HG03442 (cell line): ENCODE results near the gene ZNF423.

Experiments
- ATAC-seq: cut with Tn5 transposase; IDR thresholded peaks from one replicate; pipeline ENCODE4 v1.9.1; 2021; ENCODE audit warnings: mild to moderate bottlenecking, moderate library complexity; ENCODE audit not compliant: unreplicated experiment

ZNF423 gene

GRCh38 chr16:49593424-49594040, 262.4 kb downstream of the ZNF423 start:
- ATAC-seq: no peak

- ATAC-seq: peak; percentile 56
These were observed 263.1 kb downstream of the ZNF423 start for GRCh38 chr16:49592546-49593423.

DNA sequence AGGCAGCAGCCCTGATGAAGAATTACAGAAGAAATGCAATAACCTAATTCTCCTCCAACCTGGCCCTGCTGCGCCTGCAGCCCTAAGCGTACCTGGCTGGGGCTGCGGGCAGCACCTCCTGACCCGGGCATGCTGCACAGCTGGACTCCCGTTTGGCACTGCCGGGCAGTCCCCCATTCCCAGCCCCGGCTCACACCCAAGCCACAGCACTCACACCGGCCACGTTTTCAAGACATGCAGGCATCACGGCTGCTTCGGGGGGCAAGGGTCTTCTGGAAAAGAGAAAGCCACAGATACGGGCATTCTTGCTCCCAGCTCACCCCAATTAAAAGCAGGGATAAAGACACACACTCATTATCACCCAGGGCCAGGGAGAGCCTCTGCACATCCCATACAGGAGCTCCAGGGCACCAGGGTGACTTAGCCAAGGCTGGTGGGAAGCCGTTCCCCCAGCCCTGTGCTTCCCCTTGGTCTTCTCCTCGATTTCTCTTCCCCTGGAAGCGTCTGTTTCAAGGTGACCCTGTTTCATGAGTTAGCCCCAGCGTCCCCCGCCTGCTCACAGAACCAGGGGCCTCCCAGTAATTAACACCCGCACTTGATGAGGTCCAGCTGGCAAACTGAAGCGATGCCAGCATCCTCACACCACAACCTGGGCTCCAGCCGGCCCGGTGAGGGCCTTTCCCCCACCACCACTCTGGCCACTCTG, 265.6 kb downstream of the ZNF423 start:
- ATAC-seq: no peak

DNA sequence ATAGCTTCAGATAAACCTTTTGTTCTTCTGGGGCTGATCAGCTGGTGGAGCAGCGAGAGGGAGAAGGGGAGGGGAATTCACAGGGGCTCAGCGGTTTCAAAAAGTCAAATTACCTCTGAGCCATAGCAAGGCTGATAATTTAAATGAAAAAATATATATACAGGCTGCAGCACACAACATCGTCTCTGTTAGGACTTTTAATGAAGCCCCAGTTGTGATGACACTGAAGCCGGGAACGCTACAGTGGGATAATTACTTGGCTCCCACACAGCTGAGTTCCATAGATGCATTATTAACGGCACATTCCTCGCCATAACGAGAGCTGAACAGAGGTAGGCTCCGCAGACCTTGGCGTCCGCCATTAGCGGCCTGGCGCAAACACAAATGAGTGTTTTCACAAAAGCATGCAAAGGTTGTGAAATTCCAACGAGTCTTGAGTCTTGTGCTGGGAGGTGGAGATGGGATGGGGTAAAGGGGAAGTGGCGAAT, 266.3 kb downstream of the ZNF423 start:
- no peak for ATAC-seq

GRCh38 chr16:49588729-49589384, 267.1 kb downstream of the ZNF423 start:
- no peak for ATAC-seq

DNA sequence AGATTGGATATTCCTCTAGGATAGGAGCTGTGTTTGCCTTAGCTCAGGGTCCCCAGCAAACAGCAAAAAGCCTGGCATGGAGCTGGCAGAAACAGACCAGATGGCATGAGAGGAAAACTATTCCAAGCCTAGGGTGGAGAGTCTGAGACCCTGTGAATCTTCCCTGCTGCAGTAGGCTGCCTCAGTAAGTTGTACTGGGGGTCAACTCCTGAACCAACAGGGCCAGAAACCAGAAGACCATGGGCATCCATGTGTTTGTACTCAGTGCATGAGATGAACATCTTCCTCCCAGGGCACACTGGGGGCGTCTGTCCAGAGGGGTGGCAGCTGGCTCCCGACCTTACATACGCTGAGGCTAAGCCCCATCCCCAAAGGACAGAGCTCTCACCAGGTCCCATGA, 267.9 kb downstream of the ZNF423 start:
- no peak for ATAC-seq

DNA sequence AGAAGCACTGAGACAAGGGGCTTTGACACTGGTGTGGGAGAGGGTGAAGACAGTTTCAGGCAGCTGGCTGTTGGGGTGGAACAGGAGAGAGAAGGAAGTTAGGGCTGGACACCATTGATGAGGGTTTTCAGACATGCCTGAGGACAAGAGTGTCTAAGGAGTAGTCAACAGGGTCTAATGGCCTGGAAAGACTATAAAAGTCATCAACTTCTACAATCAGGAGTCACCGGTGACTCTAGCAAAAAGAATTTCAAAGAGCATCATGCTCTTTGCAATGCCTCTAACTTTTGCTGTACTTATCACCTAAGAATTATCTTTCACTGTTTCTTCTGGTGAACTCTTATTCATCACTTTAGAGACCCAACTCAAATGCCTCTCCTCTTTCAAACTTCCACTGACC, 268.4 kb downstream of the ZNF423 start:
- ATAC-seq: no peak

GRCh38 chr16:49586466-49587450, 269.2 kb downstream of the ZNF423 start:
- ATAC-seq: no peak

DNA sequence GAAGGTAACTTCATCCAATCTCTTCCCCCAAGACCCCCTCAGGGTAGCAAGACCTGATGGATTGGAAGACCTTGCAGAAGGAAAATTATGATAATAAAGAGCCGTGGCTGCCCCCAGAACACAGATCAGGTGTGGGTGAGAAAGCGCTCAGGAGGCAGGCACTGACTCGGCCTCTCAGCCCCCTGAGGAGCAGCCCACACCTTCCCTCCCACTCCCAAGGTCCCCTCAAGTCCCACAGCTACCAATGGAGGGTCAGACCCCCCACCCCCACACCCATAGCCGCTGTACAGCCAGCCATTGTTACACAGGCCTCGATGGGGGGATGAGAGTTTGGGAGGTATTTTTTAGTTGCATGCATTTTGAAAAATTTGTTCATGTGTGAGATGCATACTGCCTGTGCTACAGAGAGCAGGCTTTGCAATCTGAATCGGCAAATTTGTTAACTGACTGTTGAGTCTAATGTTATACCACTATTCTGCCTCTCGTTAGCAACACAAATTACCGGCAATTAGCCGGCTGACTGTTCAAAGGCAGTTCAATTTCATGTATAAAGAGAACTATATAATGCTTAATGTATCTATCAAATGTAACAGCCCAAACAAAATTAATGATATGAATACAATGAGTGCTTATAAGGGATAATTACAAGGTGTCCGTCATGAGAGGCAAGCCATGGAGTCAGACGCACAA, 270.6 kb downstream of the ZNF423 start:
- no peak for ATAC-seq

DNA sequence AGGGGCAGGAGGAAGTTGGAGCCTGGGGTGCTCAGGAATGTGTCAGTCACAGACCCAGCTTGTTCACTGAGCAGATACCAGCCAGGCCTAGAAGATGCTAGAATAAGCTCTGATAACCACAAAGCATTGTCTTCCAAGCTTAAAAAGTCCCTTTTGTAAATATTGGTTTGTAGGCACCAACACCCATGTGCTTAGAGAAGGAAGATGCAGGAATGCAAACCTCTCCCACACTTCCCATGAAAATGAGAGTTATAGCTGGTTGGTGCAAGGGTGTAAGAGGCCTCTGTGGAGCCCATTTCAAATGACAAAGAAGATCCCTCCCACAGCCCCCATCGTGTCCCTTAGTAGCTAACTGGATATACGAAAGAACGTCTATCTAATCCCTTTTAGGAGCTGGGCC, 272.0 kb downstream of the ZNF423 start:
- ATAC-seq: no peak

- ATAC-seq: no peak
These were observed 274.1 kb downstream of the ZNF423 start for GRCh38 chr16:49581630-49582298.

DNA sequence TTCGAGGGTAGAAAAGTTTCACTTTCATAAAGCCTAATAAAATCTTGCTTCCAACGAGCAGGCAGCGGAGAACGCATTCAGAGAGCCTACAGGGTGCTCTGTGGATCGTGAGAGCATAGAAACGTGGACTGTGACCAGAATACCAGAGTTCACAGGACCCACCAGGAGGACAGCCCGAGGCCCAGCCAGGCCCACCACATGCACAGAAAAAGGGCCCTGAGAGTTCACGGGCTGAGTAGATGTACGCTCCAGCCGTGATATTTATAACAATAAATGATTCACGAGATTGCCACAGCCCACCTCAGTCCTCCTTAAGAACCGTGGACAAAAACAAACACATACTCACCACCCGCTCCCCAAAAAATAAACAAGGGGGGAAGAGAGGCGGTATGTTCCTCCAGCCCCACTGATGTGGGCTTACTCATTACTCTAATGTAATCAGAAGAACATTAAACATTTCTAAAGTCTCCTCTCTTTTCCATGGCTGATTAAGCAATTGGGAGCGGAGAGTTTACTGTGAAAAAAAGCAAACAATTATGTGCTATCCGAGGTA, 275.1 kb downstream of the ZNF423 start:
- no peak for ATAC-seq

DNA sequence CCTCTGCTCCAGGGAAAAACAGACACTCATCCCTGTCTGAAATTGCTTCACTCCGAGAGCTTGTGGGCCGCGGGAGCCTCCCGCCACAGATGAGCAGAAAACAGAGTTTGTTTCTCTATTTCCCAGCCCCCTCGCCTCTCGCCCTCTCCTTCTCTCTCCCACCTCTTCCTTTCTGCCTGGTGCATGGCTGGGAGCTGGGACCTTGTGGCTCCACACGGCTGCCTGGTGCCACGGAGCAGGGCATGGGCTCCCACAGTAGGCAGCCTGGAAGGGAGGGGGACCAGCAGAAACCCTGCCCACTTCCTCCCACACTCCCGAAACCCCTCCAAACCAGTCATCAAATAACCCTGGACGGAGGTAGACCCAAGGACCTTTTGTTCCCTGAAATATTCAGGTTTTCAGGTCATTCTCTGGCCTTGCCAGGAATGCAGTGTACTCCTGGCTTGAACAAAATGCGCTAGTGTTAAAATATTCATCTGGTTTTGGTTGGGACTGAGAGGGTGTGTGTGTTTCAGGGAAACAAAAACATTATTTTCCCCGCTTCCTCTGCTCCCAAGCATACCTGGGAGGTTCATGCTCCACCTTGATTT, 277.4 kb downstream of the ZNF423 start:
- ATAC-seq: no peak

DNA sequence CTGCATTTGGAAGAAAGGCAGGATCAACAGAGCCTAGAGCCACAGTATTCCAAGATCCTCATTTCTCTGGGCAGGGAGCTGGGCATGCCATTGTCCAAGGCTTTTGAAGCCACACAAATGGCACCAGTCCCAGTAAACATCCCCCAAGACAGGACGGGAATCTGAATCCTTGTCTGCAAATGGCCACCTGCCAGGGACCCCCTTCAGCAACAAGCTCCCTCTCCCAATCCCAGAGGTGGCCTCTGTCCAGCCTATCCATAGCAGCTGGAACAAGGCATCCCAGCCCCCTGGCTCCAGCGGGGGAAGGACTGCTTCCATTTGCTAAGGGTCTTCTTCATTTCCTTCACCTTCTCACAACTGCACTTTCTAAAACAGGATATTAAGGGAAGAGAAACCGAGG, 277.9 kb downstream of the ZNF423 start:
- ATAC-seq: no peak

GRCh38 chr16:49576941-49577340, 279.0 kb downstream of the ZNF423 start:
- ATAC-seq: no peak

DNA sequence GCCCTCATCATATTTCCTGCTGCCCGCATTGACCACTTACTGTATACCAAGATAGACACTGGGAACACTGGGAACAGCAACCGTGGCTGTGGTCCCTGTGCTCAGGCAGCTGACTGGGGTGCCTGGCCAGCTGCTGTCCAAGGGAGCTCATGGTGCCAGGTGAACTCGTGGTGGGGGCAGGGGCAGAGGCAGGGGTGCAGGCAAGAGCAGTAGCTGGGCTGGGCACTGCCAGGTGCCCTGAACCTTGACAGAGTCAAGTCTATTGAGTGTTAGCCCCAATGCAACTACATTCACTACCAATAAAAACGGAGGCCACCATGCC, 279.8 kb downstream of the ZNF423 start:
- no peak for ATAC-seq

DNA sequence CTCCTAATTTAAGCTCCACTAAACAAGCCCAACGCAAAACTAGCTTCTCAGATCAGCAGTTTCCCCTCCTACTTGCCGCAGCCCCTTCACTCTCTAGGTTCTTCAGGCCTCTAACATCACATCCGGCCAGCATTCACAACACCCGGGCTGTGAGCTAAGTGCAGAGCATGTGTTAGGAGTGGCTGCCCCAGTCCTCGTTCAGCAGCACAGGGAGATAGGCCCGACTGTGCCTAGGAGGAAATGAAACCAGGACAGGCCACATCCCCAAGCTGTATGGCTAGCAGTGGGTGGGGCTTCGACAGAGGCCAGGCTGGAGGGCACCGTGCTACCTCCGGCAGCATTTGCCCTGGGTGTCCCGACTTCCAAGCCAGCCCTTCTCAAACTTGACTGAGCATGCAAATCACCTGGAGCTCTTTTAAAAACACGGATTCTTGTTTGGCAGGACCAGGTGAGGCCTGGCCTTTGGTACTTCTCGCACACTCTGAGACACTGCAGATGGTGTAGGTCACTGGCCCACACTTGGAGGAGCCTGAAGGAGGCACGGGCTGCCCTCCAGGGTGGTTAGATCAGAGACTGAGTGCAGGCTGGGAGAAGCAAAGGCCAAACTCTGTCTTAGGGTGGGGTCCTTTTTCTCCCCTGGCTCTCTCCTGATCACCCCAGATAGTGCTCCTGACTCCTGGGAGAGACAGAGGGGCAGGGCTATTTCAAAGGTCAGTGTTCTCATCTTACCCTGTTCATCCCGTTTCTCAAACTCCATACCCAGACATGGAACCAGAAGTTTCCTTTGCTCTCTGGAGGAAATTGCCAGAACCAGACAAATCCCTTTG, 280.4 kb downstream of the ZNF423 start:
- peak; percentile 95 for ATAC-seq
